GM10248 (cell line): Measurements from ENCODE around the gene GRK5.

Experiments
- CTCF ChIA-PET: fragments of 300-600 bp; sonication (Branson Sonifier 250); formaldehyde crosslinking; extraction: SDS; loops from one replicate; lab custom pipeline; 2021; ENCODE audit warnings: antibody characterized with exemption; lab: Yijun Ruan, JAX
- POLR2A ChIA-PET: fragments of 350-650 bp; sonication (Branson Sonifier 250); formaldehyde crosslinking; extraction: SDS; loops from one replicate; lab custom pipeline; 2020; ENCODE audit warnings: antibody characterized with exemption; lab: Yijun Ruan, JAX
- DNase-seq: peaks from one replicate; pipeline ENCODE4 v3.0.0; 2012; ENCODE audit errors: extremely low spot score
- CTCF ChIP-seq: IDR thresholded peaks from 2 replicates; pipeline ENCODE4 v1.5.1; 2012; ENCODE audit warnings: mild to moderate bottlenecking, low read depth; ENCODE audit errors: extremely low read depth, missing control alignments, control extremely low read depth

Gene GRK5

GRCh38 chr10:119478811-119479341, 271.5 kb downstream of the GRK5 start:
- ChIA-PET POLR2A (no interaction called here), CTCF (interaction anchor here (0.7 to 7.2 kb wide), 5 partner anchors 10 to 280 kb away, joined by 3 to 57 read pairs (median 7); no protein-coding TSS in a partner anchor)
- DNase-seq: no peak
- TF ChIP-seq CTCF: no peak

- ChIA-PET POLR2A (no interaction called here), CTCF (interaction anchor here (1.5 to 7.2 kb wide), 3 partner anchors 9 to 281 kb away, joined by 3 to 57 read pairs (median 10); no protein-coding TSS in a partner anchor)
- DNase-seq: no peak
- TF ChIP-seq CTCF: no peak
Observed at GRCh38 chr10:119479532-119479931, 272.2 kb downstream of the GRK5 start.

- no peak for TF ChIP-seq CTCF
- DNase-seq: no peak
- CTCF ChIA-PET: interaction anchor here (1.5 to 7.2 kb wide), 4 partner anchors 8 to 274 kb away, joined by 3 to 57 read pairs (median 4); partner anchors contain the start of gene GRK5
- POLR2A ChIA-PET: no interaction called here
Observed at GRCh38 chr10:119480667-119481066, 273.3 kb downstream of the GRK5 start.

GRCh38 chr10:119481781-119482426, 274.5 kb downstream of the GRK5 start:
- DNase-seq: no peak
- POLR2A ChIA-PET: no interaction called here
- TF ChIP-seq CTCF: no peak
- CTCF ChIA-PET: interaction anchor here (1.0 to 7.2 kb wide), 5 partner anchors 7 to 275 kb away, joined by 3 to 57 read pairs (median 5); partner anchors contain the start of gene GRK5

- no peak for TF ChIP-seq CTCF
- POLR2A ChIA-PET: no interaction called here
- CTCF ChIA-PET: interaction anchor here (1.0 kb wide), 1 partner anchor 17 kb away, joined by 3 read pairs; no protein-coding TSS in a partner anchor
- DNase-seq: no peak
Observed at GRCh38 chr10:119483001-119483400, 275.6 kb downstream of the GRK5 start.

- DNase-seq: no peak
- ChIA-PET CTCF (no interaction called here), POLR2A (no interaction called here)
- no peak for TF ChIP-seq CTCF
Observed at GRCh38 chr10:119483839-119484238, 276.5 kb downstream of the GRK5 start.
